D721Med (cell line): ENCODE data around the gene PUSL1.
A peak's percentile ranks its signal among the peaks of the same experiment; 100 is the strongest.

Source experiments
- DNase-seq: peaks from one replicate; pipeline ENCODE4 v3.0.0; 2011; ENCODE audit warnings: low spot score; ENCODE audit not compliant: insufficient read length
- FAIRE-seq: peaks from 2 replicates; lab custom pipeline; 2011; peaks lifted over from hg19 to GRCh38; lab: Jason Lieb, UNC
- CTCF ChIP-seq: IDR thresholded peaks from 2 replicates; pipeline ENCODE4 v1.5.1; 2012; ENCODE audit warnings: mild to moderate bottlenecking, control low read depth; ENCODE audit not compliant: insufficient read depth; ENCODE audit errors: missing control alignments

The PUSL1 gene

GRCh38 chr1:1305300-1306069 is 2.9 kb upstream of the PUSL1 start:
- FAIRE-seq (no peak), DNase-seq (no peak)
- TF ChIP-seq CTCF = no peak

GRCh38 chr1:1306070-1306660 is 2.2 kb upstream of the PUSL1 start:
- peak; percentile 17 for TF ChIP-seq CTCF
- FAIRE-seq (no peak), DNase-seq (no peak)

GRCh38 chr1:1306661-1307260 is 1.6 kb upstream of the PUSL1 start:
- FAIRE-seq = no peak
- no peak for DNase-seq
- no peak for TF ChIP-seq CTCF

- FAIRE-seq (no peak), DNase-seq (no peak)
Measured at GRCh38 chr1:1307261-1307922, 1.0 kb upstream of the PUSL1 start.

GRCh38 chr1:1308756-1309250 is 406 bp downstream of the PUSL1 start:
- no peak for DNase-seq
- no peak for FAIRE-seq
- TF ChIP-seq CTCF = no peak

More at GRCh38 chr1:1307261-1307922, 1.0 kb upstream of the PUSL1 start:
- TF ChIP-seq CTCF = no peak

- no peak for TF ChIP-seq CTCF
- DNase-seq (no peak), FAIRE-seq (no peak)
Measured at GRCh38 chr1:1309251-1310108, 1.1 kb downstream of the PUSL1 start.
